Endothelial cell of umbilical vein (primary cell): ENCODE measurements around the gene ATG7.
"Not testable (repeated sequence)": the region's sequence is repeated elsewhere in the genome, so short reads cannot be mapped to it uniquely, and the experiment has no call there.

Experiments used
- CTCF ChIP-seq, 2 donors: IDR thresholded peaks; 1 replicate in 1 of 2; 2 replicates in 1 of 2; pipeline ENCODE4 v1.5.1; 2011; ENCODE audit warnings: low read length in 2 of 2, mild to moderate bottlenecking in 2 of 2, moderate library complexity in 2 of 2, control low read depth in 1 of 2, inconsistent platforms in 1 of 2, low read depth in 1 of 2; ENCODE audit not compliant: insufficient read depth in 1 of 2; ENCODE audit errors: extremely low read depth in 1 of 2
- EZH2 ChIP-seq: IDR thresholded peaks from 2 replicates; pipeline ENCODE4 v1.6.1; 2012; ENCODE audit warnings: borderline replicate concordance, low read depth, mild to moderate bottlenecking, moderate library complexity, low read length, inconsistent platforms; ENCODE audit not compliant: severe bottlenecking
- POLR2AphosphoS5 ChIP-seq: IDR thresholded peaks from 2 replicates; pipeline ENCODE4 v1.6.1; 2012; ENCODE audit warnings: low read depth, mild to moderate bottlenecking, control low read depth, low read length, moderate library complexity; ENCODE audit not compliant: insufficient read depth

- TF ChIP-seq CTCF (IDR thresholded peaks at IDR 0.05; ENCODE audit: extremely low read depth in 1 of 2, insufficient read depth in 1 of 2, low read depth in 1 of 2, low read length in 2 of 2); EZH2; POLR2AphosphoS5: not testable (repeated sequence)
These were observed 322.8 kb downstream of the ATG7 start for GRCh38 chr3:11595024-11595423.
